Large intestine (tissue), 3 donors: ENCODE data around the gene LYRM9. TPM values are rescaled to one million over a fixed set of nuclear protein-coding genes. Genes with fewer than 3 reads are reported as not detected.
"Not testable (repeated sequence)": the region's sequence is repeated elsewhere in the genome, so short reads cannot be mapped to it uniquely, and the experiment has no call there.

Experiments used
- DNase-seq, 2 donors: peaks; one replicate each; pipeline versions ENCODE4 v3.0.0 to v3.0.0-alpha.2; 2013
- H3K27ac ChIP-seq: one replicate; pipeline ENCODE4 v1.5.1; 2013; ENCODE audit warnings: low read length
- H3K27me3 ChIP-seq: 2 replicates; pipeline ENCODE4 v1.6.1; 2013; ENCODE audit warnings: low read length; ENCODE audit not compliant: control insufficient read depth, insufficient read depth
- H3K36me3 ChIP-seq: 2 replicates; pipeline ENCODE4 v1.6.1; 2013; ENCODE audit warnings: low read length; ENCODE audit not compliant: control insufficient read depth, insufficient read depth
- H3K4me1 ChIP-seq: one replicate; pipeline ENCODE4 v1.6.1; 2013; ENCODE audit warnings: low read length; ENCODE audit not compliant: control insufficient read depth, insufficient read depth
- H3K4me3 ChIP-seq: one replicate; pipeline ENCODE4 v1.5.1; 2013; ENCODE audit warnings: low read length
- H3K9me3 ChIP-seq: one replicate; pipeline ENCODE4 v1.6.1; 2013; ENCODE audit warnings: mild to moderate bottlenecking, low read depth, low read length, moderate library complexity; ENCODE audit not compliant: control insufficient read depth
- WGBS: methylation state at CpG from one replicate; pipeline ENCODE4 v1.1.5; 2013; ENCODE audit warnings: low lambda C conversion rate; ENCODE audit not compliant: insufficient coverage; 5-methylcytosine and 5-hydroxymethylcytosine counted together
- polyA plus RNA-seq: library from polyadenylated mRNA; unstranded; fragments of 120-200 nt; gene quantifications from one replicate; pipeline ENCODE4 v1.2.1, GENCODE V29; 2013

LYRM9 gene
- polyA plus RNA-seq, 1 donor, result 13.2 TPM

GRCh38 chr17:27895123-27895895 lies 2.1 kb upstream of the LYRM9 start:
- DNase-seq, result no peak
- Histone ChIP-seq H3K36me3 (no peaks in the 10 kb centered on the region), H3K27ac (no peak overlapping the region), H3K27me3 (peaks cover 2% of the 10 kb centered on the region), H3K9me3 (no peaks in the 10 kb centered on the region), H3K4me3 (no peak overlapping the region), H3K4me1 (no peaks in the 10 kb centered on the region)
- WGBS, result 29% methylated on average over 3 of the region's 8 CpGs

- Histone ChIP-seq H3K9me3 (no peaks in the 10 kb centered on the region), H3K36me3 (no peaks in the 10 kb centered on the region), H3K27me3 (peaks cover 2% of the 10 kb centered on the region), H3K4me3 (no peak overlapping the region), H3K4me1 (no peaks in the 10 kb centered on the region), H3K27ac (no peak overlapping the region)
- DNase-seq, result no peak
- WGBS, result 36% methylated on average over 6 of the region's 7 CpGs
Measured at GRCh38 chr17:27893841-27894503, 807 bp upstream of the LYRM9 start.

- H3K27ac ChIP-seq, result no peak overlapping the region
- no peaks in the 10 kb centered on the region for H3K9me3 ChIP-seq
- WGBS, result no CpG with 5 or more reads among the region's 3 CpGs
Measured at GRCh38 chr17:27892542-27892865, 661 bp downstream of the LYRM9 start.

GRCh38 chr17:27891841-27892240 lies 1.3 kb downstream of the LYRM9 start:
- DNase-seq, result no peak
- peaks cover 2% of the 10 kb centered on the region for H3K27me3 ChIP-seq
- H3K9me3 ChIP-seq, result no peaks in the 10 kb centered on the region
- WGBS, result no CpG with 5 or more reads among the region's 9 CpGs
- H3K4me3 ChIP-seq, result no peak overlapping the region
- no peaks in the 10 kb centered on the region for H3K4me1 ChIP-seq
- H3K36me3 ChIP-seq, result no peaks in the 10 kb centered on the region
- H3K27ac ChIP-seq, result no peak overlapping the region

More at GRCh38 chr17:27892542-27892865, 661 bp downstream of the LYRM9 start:
- H3K4me1 ChIP-seq, result no peaks in the 10 kb centered on the region
- no peak for DNase-seq
- H3K27me3 ChIP-seq, result peaks cover 2% of the 10 kb centered on the region
- no peaks in the 10 kb centered on the region for H3K36me3 ChIP-seq
- H3K4me3 ChIP-seq, result peak overlapping the region; percentile 54

GRCh38 chr17:27889711-27890251 lies 3.4 kb downstream of the LYRM9 start:
- Histone ChIP-seq H3K27me3 (peaks cover 2% of the 10 kb centered on the region), H3K27ac (no peak overlapping the region), H3K4me3 (no peak overlapping the region), H3K36me3 (no peaks in the 10 kb centered on the region), H3K9me3 (no peaks in the 10 kb centered on the region), H3K4me1 (no peaks in the 10 kb centered on the region)
- no peak for DNase-seq
- WGBS, result no CpG with 5 or more reads among the region's 4 CpGs

- no peak for DNase-seq
- Histone ChIP-seq H3K4me3 (no peak overlapping the region), H3K9me3 (no peaks in the 10 kb centered on the region), H3K27me3 (no peaks in the 10 kb centered on the region), H3K4me1 (no peaks in the 10 kb centered on the region), H3K36me3 (no peaks in the 10 kb centered on the region), H3K27ac (no peak overlapping the region)
- 83% methylated on average over 1 of the region's 7 CpGs for WGBS
Measured at GRCh38 chr17:27888945-27889344, 4.2 kb downstream of the LYRM9 start.

GRCh38 chr17:27888067-27888466 lies 5.1 kb downstream of the LYRM9 start:
- H3K36me3 ChIP-seq, result no peaks in the 10 kb centered on the region
- DNase-seq, result no peak
- H3K9me3 ChIP-seq, result no peaks in the 10 kb centered on the region
- no peaks in the 10 kb centered on the region for H3K27me3 ChIP-seq
- H3K4me3 ChIP-seq, result no peak overlapping the region
- no peak overlapping the region for H3K27ac ChIP-seq
- no peaks in the 10 kb centered on the region for H3K4me1 ChIP-seq
- no CpG with 5 or more reads among the region's 2 CpGs for WGBS

GRCh38 chr17:27886348-27886906 lies 6.7 kb downstream of the LYRM9 start:
- not testable (repeated sequence) for H3K4me1 ChIP-seq, DNase-seq, H3K27ac ChIP-seq, H3K27me3 ChIP-seq, H3K4me3 ChIP-seq, H3K9me3 ChIP-seq, H3K36me3 ChIP-seq
- WGBS, result 100% methylated on average over 1 of the region's 8 CpGs

GRCh38 chr17:27882162-27882840 lies 10.9 kb downstream of the LYRM9 start:
- 90% methylated on average over 2 of the region's 11 CpGs for WGBS

GRCh38 chr17:27879987-27880608 lies 13.1 kb downstream of the LYRM9 start:
- Histone ChIP-seq H3K27ac (no peak overlapping the region), H3K27me3 (no peaks in the 10 kb centered on the region), H3K9me3 (no peaks in the 10 kb centered on the region), H3K4me1 (peaks cover 2% of the 10 kb centered on the region), H3K4me3 (no peak overlapping the region), H3K36me3 (peaks cover 17% of the 10 kb centered on the region)
- WGBS, result no CpG with 5 or more reads among the region's 3 CpGs
- DNase-seq, result peak; percentile 54 to 61

More at GRCh38 chr17:27882162-27882840, 10.9 kb downstream of the LYRM9 start:
- no peaks in the 10 kb centered on the region for H3K9me3 ChIP-seq
- peaks cover 17% of the 10 kb centered on the region for H3K36me3 ChIP-seq
- H3K4me1 ChIP-seq, result peaks cover 2% of the 10 kb centered on the region
- H3K27me3 ChIP-seq, result no peaks in the 10 kb centered on the region
- H3K4me3 ChIP-seq, result no peak overlapping the region
- no peak for DNase-seq
- no peak overlapping the region for H3K27ac ChIP-seq
